Fibroblast of upper back skin (primary cell): ENCODE results near the gene HADHB.
"Not testable (repeated sequence)": the region's sequence is repeated elsewhere in the genome, so short reads cannot be mapped to it uniquely, and the experiment has no call there.

Experiments used
- DNase-seq: peaks from one replicate; pipeline ENCODE4 v3.0.0-alpha.2; 2013

The HADHB gene

GRCh38 chr2:26245810-26246209, 1.1 kb downstream of the HADHB start:
- DNase-seq = no peak

GRCh38 chr2:26246818-26247217, 2.1 kb downstream of the HADHB start:
- DNase-seq = no peak

- no peak for DNase-seq
Measured at GRCh38 chr2:26249625-26250024, 4.9 kb downstream of the HADHB start.

DNA sequence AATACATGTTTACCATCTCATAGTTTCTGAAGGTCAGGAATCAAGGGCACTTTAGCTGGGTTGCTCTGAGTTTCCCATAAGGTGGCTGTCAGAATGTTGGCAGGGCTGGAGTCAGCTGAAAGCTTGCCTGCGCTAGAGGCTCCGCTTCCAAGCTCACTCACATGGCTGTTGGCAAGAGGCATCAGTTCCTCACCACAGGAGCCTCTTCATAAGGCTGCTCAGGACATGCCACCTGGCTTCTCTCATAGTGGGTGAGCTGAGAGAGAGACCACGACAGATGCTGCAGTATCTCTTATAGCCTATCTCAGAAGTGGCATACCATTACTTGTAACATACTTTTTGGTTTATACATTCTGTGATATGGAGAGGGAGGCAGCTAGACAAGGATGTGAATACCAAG, 7.2 kb downstream of the HADHB start:
- no peak for DNase-seq

- DNase-seq = no peak
Measured at GRCh38 chr2:26255759-26256384, 11.1 kb downstream of the HADHB start.

DNA sequence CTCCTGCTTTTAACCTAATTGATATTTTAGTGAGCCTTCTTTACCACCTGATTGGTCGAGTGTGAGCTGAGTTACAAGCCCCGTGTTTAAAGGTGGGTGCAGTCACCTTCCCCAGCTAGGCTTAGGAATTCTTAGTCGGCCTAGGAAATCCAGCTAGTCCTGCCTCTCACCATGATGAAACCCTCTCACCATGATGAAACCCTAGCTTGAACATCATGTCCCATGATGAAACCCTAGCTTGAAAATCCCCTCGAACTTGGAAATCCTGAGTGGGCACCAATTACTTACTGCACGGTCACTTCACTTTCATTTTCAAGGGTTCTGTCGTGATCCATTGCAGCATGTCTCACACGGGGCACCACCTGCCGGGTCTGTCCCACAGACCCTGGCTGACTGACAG, 14.1 kb downstream of the HADHB start:
- not testable (repeated sequence) for DNase-seq

GRCh38 chr2:26268213-26268612, 23.5 kb downstream of the HADHB start:
- peak; percentile 29 for DNase-seq

DNA sequence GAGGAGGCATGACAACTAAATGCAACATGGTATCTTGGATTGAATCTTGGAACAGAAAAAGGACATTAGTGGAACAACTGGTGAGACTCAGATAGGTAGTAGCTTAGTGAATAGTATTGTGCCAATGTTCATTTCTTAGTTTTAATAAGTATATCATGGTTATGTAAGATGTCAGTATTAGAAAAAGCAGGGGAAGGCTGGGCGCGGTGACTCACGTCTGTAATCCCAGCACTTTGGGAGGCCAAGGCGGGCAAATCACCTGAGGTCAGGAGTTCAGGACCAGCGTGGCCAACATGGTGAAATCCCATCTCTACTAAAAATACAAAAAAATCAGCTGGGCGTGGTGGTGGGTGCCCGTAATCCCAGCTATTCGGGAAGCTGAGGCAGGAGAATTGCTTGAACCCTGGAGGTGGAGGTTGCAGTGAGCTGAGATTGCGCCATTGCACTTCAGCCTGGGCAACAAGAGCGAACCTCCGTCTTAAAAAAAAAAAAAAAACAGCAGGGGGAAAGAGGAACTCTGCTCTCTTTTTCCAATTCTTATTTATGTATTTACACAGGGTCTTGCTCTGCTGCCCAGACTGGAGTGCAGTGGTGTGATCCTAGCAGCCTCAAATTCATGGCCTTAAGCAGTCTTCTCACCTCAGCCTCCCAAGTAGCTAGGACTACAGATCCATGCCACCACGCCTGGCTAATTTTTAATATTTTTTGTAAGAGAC, 24.1 kb downstream of the HADHB start:
- DNase-seq = not testable (repeated sequence)

GRCh38 chr2:26269571-26270158, 24.9 kb downstream of the HADHB start:
- DNase-seq = no peak

- DNase-seq = no peak
Measured at GRCh38 chr2:26270373-26270772, 25.6 kb downstream of the HADHB start.

- peak; percentile 62 for DNase-seq
Measured at GRCh38 chr2:26273501-26273900, 28.8 kb downstream of the HADHB start.

- DNase-seq = peak; percentile 56
Measured at GRCh38 chr2:26274058-26274613, 29.4 kb downstream of the HADHB start.

- no peak for DNase-seq
Measured at GRCh38 chr2:26276484-26277227, 31.9 kb downstream of the HADHB start.

GRCh38 chr2:26279886-26280285, 35.1 kb downstream of the HADHB start:
- no peak for DNase-seq

GRCh38 chr2:26281226-26281625, 36.5 kb downstream of the HADHB start:
- DNase-seq = no peak

DNA sequence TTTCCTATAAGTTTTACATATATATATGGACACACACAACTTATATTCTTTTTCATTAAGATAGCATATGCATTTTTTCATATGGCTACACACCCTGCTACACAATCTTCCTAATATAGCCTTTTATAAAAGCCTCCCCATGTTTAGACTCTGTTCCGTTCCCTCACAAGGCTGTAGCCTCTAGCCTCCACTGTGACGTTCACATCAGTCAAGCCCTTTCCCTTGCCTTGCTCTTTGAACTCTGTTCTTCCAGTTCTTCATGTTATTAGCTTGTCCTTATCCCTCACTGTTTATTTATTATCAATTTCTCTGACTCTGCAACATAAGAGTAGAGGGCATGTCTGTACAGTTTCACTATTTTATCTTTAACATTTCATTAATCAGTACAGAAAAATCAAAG, 38.9 kb downstream of the HADHB start:
- no peak for DNase-seq

DNA sequence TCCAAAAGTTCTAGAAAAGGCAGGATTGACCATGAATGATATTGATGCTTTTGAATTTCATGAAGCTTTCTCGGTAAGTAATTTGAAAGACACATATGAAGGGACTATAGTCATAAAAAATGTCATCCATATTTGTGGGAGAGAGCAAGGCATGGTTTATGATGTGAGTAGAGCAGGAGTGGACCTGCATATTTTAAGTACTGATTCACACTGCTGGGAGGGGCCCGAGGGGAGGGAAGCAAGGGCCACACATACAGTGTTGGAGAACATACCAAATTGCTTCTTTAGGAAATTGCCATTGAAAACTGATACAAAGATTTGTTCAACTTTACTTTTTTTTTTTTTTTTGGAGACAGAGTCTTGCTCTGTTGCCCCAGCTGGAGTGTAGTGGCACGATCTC, 39.4 kb downstream of the HADHB start:
- peak; percentile 56 for DNase-seq

DNA sequence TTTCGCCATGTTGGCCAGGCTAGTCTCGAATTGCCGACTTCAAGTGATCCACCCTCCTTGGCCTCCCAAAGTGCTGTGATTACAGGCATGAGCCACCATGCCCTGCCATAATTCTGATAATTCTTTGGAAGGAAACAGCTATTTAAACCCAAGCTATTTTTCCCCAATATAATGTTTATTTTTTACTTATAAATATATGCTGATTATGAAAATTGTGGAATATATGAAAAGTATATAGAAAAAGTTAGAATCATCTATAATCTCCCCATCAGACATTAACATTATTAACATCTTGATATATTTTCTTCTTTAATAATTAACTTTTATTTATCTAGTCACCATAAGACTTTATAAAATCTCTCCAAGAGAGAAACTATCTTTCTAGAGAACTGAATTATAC, 41.2 kb downstream of the HADHB start:
- no peak for DNase-seq

GRCh38 chr2:26290001-26290400, 45.3 kb downstream of the HADHB start:
- no peak for DNase-seq

DNA sequence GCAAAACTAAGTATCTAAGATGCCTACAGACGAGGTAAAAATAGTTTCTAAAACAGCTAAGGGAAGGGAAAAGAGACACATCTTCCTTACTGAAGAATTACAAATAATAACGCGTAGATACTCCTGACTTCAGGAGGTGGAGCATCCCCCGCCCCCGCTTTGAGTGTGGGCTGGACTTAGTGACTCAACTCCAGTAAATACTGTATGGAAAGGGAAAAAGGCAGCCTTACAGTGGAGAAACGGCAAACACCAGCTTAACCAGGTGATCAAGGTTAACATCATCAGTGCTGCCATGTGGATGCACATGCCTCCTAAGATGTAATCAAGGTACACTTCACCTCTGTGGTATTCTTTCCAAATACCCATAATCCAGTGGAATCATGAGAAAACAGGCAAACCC, 47.9 kb downstream of the HADHB start:
- peak; percentile 14 for DNase-seq

- no peak for DNase-seq
Measured at GRCh38 chr2:26295511-26295910, 50.8 kb downstream of the HADHB start.

GRCh38 chr2:26297061-26297460, 52.3 kb downstream of the HADHB start:
- no peak for DNase-seq

GRCh38 chr2:26298286-26298637, 53.5 kb downstream of the HADHB start:
- no peak for DNase-seq
